ENCODE results near the gene MISP3. TPM values are rescaled to one million over a fixed set of nuclear protein-coding genes. Genes with fewer than 3 reads are reported as not detected.
A peak's percentile ranks its signal among the peaks of the same experiment; 100 is the strongest.

MISP3 gene
- total RNA-seq, 5 donors from 2014 or later (not counting 1 experiment from before 2014, with no cell fraction given) = 0.28 to 2.0 (median 1.1) TPM

- no peak overlapping the region for H3K27ac ChIP-seq (ENCODE audit: low read length)
- CTCF ChIA-PET = no interaction called here
- Mint-ChIP-seq H3K36me3 (peaks cover 10% of the 10 kb centered on the region), H3K27ac (peak overlapping the region; percentile 56 to 84), H3K27me3 (peaks cover 0 to 2% of the 10 kb centered on the region in 2 donors), H3K9me3 (peaks cover 0 to 7% (median 0%) of the 10 kb centered on the region in 3 donors), H3K4me3 (peak overlapping the region; percentile 72 to 84 (median 73)), H3K4me1 (peaks cover 15 to 23% (median 17%) of the 10 kb centered on the region in 3 donors)
- H3K36me3 ChIP-seq (ENCODE audit: control insufficient read depth in 2 of 2, extremely low read depth in 1 of 2, insufficient read depth in 1 of 2, low read length in 1 of 2) = peaks cover 6% of the 10 kb centered on the region in 2 donors
- WGBS (ENCODE audit: insufficient coverage) = 97% methylated on average over 26 of the region's 30 CpGs
- ATAC-seq (replicated peaks in 1 of 4) = no peak
- peaks cover 0 to 23% of the 10 kb centered on the region in 2 experiments for H3K4me1 ChIP-seq (ENCODE audit: control insufficient read depth in 1 of 2, extremely low read depth in 1 of 2, insufficient read depth in 2 of 2, low read length in 2 of 2)
- POLR2A ChIA-PET = interaction anchor here in 1 of 2 donors (0.8 kb wide), 1 partner anchor 16 kb away, joined by 3 read pairs; no protein-coding TSS in a partner anchor
- DNase-seq = no peak
- H3K27me3 ChIP-seq (replicated peaks in 1 of 2; ENCODE audit: control insufficient read depth in 2 of 2, extremely low read depth in 1 of 2, insufficient read depth in 2 of 2, low read length in 1 of 2) = no peaks in the 10 kb centered on the region
- peak overlapping the region in 1 of 2 donors; percentile 35 for H3K4me3 ChIP-seq (ENCODE audit: control insufficient read depth in 1 of 2, extremely low read depth in 1 of 2, low read length in 1 of 2)
- H3K9me3 ChIP-seq = no peaks in the 10 kb centered on the region
Observed at GRCh38 chr19:14088634-14089411, 16.2 kb downstream of the MISP3 start.

- Mint-ChIP-seq H3K36me3 (peaks cover 10% of the 10 kb centered on the region), H3K27ac (peak overlapping the region; percentile 56 to 84), H3K9me3 (peaks cover 0 to 7% (median 0%) of the 10 kb centered on the region in 3 donors), H3K4me1 (peaks cover 15 to 22% (median 17%) of the 10 kb centered on the region in 3 donors), H3K27me3 (peaks cover 0 to 2% of the 10 kb centered on the region in 2 donors), H3K4me3 (peak overlapping the region; percentile 72 to 84 (median 73))
- no peak for ATAC-seq (replicated peaks in 1 of 4)
- no peaks in the 10 kb centered on the region for H3K27me3 ChIP-seq (replicated peaks in 1 of 2; ENCODE audit: control insufficient read depth in 2 of 2, extremely low read depth in 1 of 2, insufficient read depth in 2 of 2, low read length in 1 of 2)
- ChIA-PET CTCF (no interaction called here), POLR2A (interaction anchor here in 1 of 2 donors (0.8 kb wide), 1 partner anchor 16 kb away, joined by 3 read pairs; no protein-coding TSS in a partner anchor)
- H3K27ac ChIP-seq (ENCODE audit: low read length) = no peak overlapping the region
- H3K36me3 ChIP-seq (ENCODE audit: control insufficient read depth in 2 of 2, extremely low read depth in 1 of 2, insufficient read depth in 1 of 2, low read length in 1 of 2) = peaks cover 6% of the 10 kb centered on the region in 2 donors
- peak in 4 of 35 experiments; percentile 12 to 56 (median 25) for DNase-seq
- WGBS (ENCODE audit: insufficient coverage) = 21% methylated on average over 14 of the region's 16 CpGs
- no peaks in the 10 kb centered on the region for H3K9me3 ChIP-seq
- H3K4me1 ChIP-seq (ENCODE audit: control insufficient read depth in 1 of 2, extremely low read depth in 1 of 2, insufficient read depth in 2 of 2, low read length in 2 of 2) = peaks cover 0 to 23% of the 10 kb centered on the region in 2 experiments
- peak overlapping the region in 1 of 2 donors; percentile 35 for H3K4me3 ChIP-seq (ENCODE audit: control insufficient read depth in 1 of 2, extremely low read depth in 1 of 2, low read length in 1 of 2)
Observed at GRCh38 chr19:14089412-14089661, 16.8 kb downstream of the MISP3 start.

GRCh38 chr19:14089662-14090508 lies 17.3 kb downstream of the MISP3 start:
- Histone ChIP-seq H3K36me3 (ENCODE audit: control insufficient read depth in 2 of 2, extremely low read depth in 1 of 2, insufficient read depth in 1 of 2, low read length in 1 of 2) (peaks cover 6% of the 10 kb centered on the region in 2 donors), H3K9me3 (no peaks in the 10 kb centered on the region), H3K4me3 (ENCODE audit: control insufficient read depth in 1 of 2, extremely low read depth in 1 of 2, low read length in 1 of 2) (peak overlapping the region; percentile 44 to 56), H3K27me3 (replicated peaks in 1 of 2; ENCODE audit: control insufficient read depth in 2 of 2, extremely low read depth in 1 of 2, insufficient read depth in 2 of 2, low read length in 1 of 2) (no peaks in the 10 kb centered on the region), H3K4me1 (ENCODE audit: control insufficient read depth in 1 of 2, extremely low read depth in 1 of 2, insufficient read depth in 2 of 2, low read length in 2 of 2) (peaks cover 0 to 23% of the 10 kb centered on the region in 2 experiments), H3K27ac (ENCODE audit: low read length) (no peak overlapping the region)
- peak overlapping the region; percentile 56 to 84 for H3K27ac Mint-ChIP-seq
- peaks cover 0 to 2% of the 10 kb centered on the region in 2 donors for H3K27me3 Mint-ChIP-seq
- H3K4me1 Mint-ChIP-seq = peaks cover 15 to 24% (median 17%) of the 10 kb centered on the region in 3 donors
- DNase-seq = peak in 23 of 35 experiments; percentile 20 to 73 (median 41)
- H3K9me3 Mint-ChIP-seq = peaks cover 0 to 7% (median 0%) of the 10 kb centered on the region in 3 donors
- WGBS (ENCODE audit: insufficient coverage) = under 1% methylated on average over 123 of the region's 142 CpGs
- ChIA-PET CTCF (interaction anchor here in 1 of 2 donors (0.6 kb wide), 1 partner anchor 46 kb away, joined by 3 read pairs; the partner anchor contains the start of gene ASF1B), POLR2A (no interaction called here)
- H3K4me3 Mint-ChIP-seq = peak overlapping the region; percentile 72 to 84 (median 79)
- ATAC-seq (replicated peaks in 1 of 4) = peak; percentile 10 to 21 (median 12)
- H3K36me3 Mint-ChIP-seq = peaks cover 10% of the 10 kb centered on the region

- WGBS (ENCODE audit: insufficient coverage) = no CpG with 5 or more reads among the region's 65 CpGs
Observed at GRCh38 chr19:14090509-14091080, 18.0 kb downstream of the MISP3 start, which contains the start of gene SAMD1. SAMD1 (minus strand) TSS chr19:14090751.

DNA sequence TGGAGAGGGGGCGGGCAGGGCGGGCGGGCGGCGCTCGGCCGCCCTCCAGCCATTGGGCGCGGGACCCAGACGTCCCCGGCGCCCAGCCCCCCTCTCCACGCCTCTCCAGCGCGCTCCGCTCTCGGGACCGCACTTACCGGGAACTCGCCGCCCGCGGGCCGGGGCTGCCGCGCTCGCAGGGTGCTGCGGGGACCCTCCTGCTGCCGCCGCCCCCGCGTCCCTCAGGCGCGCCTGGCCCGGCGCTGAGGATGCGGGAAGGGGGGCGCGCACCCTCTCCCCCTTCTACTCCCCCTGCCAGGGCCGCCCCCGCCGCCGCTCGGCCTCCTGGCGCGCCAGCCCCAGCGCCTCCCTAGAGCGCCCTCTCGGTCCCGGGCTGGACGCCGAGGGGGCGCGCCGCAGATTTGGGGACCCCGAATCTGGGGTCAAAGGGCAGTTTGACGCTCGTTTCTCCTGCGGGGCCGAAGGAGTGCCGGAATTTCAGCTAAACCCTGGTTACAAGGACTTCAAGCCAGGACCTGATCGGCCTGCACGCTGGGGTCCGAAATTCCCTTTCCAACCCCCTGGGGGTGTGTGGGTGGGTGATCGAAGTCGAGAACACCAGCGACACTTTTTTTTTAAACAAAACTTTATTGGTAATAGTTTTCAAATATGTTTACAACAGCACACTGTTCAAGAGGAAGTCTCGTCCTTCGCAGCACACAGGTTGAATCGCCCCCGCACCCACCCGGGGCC lies 18.7 kb downstream of the MISP3 start:
- Histone ChIP-seq H3K36me3 (ENCODE audit: control insufficient read depth in 2 of 2, extremely low read depth in 1 of 2, insufficient read depth in 1 of 2, low read length in 1 of 2) (peaks cover 6% of the 10 kb centered on the region in 2 donors), H3K4me3 (ENCODE audit: control insufficient read depth in 1 of 2, extremely low read depth in 1 of 2, low read length in 1 of 2) (peak overlapping the region; percentile 87 to 90), H3K4me1 (ENCODE audit: control insufficient read depth in 1 of 2, extremely low read depth in 1 of 2, insufficient read depth in 2 of 2, low read length in 2 of 2) (peaks cover 0 to 23% of the 10 kb centered on the region in 2 experiments), H3K9me3 (no peaks in the 10 kb centered on the region), H3K27ac (ENCODE audit: low read length) (peak overlapping the region; percentile 62), H3K27me3 (replicated peaks in 1 of 2; ENCODE audit: control insufficient read depth in 2 of 2, extremely low read depth in 1 of 2, insufficient read depth in 2 of 2, low read length in 1 of 2) (no peaks in the 10 kb centered on the region)
- peaks cover 0 to 7% (median 0%) of the 10 kb centered on the region in 3 donors for H3K9me3 Mint-ChIP-seq
- H3K4me3 Mint-ChIP-seq = peak overlapping the region; percentile 89 to 100 (median 99)
- ATAC-seq (replicated peaks in 1 of 4) (peak; percentile 60 to 68 (median 66)), DNase-seq (peak; percentile 38 to 76 (median 57))
- H3K27me3 Mint-ChIP-seq = peaks cover 0 to 2% of the 10 kb centered on the region in 2 donors
- H3K4me1 Mint-ChIP-seq = peaks cover 15 to 24% (median 17%) of the 10 kb centered on the region in 3 donors
- H3K27ac Mint-ChIP-seq = peak overlapping the region; percentile 100
- ChIA-PET POLR2A (no interaction called here), CTCF (interaction anchor here (0.5 to 1.5 kb wide), 2 partner anchors 19 to 45 kb away, joined by 3 read pairs; partner anchors contain the start of gene ASF1B (in 1 of the 2))
- H3K36me3 Mint-ChIP-seq = peaks cover 10% of the 10 kb centered on the region
- WGBS (ENCODE audit: insufficient coverage) = under 1% methylated on average over 42 of the region's 72 CpGs

More at GRCh38 chr19:14090509-14091080, 18.0 kb downstream of the MISP3 start, which contains the start of gene SAMD1:
- peak within 1 kb of the TSS; percentile 100 for H3K27ac Mint-ChIP-seq
- H3K4me1 ChIP-seq (ENCODE audit: control insufficient read depth in 1 of 2, extremely low read depth in 1 of 2, insufficient read depth in 2 of 2, low read length in 2 of 2) = peaks cover 0 to 23% of the 10 kb centered on the region in 2 experiments
- peak within 1 kb of the TSS; percentile 89 to 100 (median 99) for H3K4me3 Mint-ChIP-seq
- H3K4me1 Mint-ChIP-seq = peaks cover 15 to 24% (median 17%) of the 10 kb centered on the region in 3 donors
- POLR2A ChIA-PET = no interaction called here
- peaks cover 6% of the 10 kb centered on the region in 2 donors for H3K36me3 ChIP-seq (ENCODE audit: control insufficient read depth in 2 of 2, extremely low read depth in 1 of 2, insufficient read depth in 1 of 2, low read length in 1 of 2)
- H3K27ac ChIP-seq (ENCODE audit: low read length) = peak within 1 kb of the TSS; percentile 62
- peaks cover 10% of the 10 kb centered on the region for H3K36me3 Mint-ChIP-seq
- no peaks in the 10 kb centered on the region for H3K9me3 ChIP-seq
- H3K27me3 Mint-ChIP-seq = peaks cover 0 to 2% of the 10 kb centered on the region in 2 donors
- no peaks in the 10 kb centered on the region for H3K27me3 ChIP-seq (replicated peaks in 1 of 2; ENCODE audit: control insufficient read depth in 2 of 2, extremely low read depth in 1 of 2, insufficient read depth in 2 of 2, low read length in 1 of 2)
- peak; percentile 74 to 92 (median 84) for DNase-seq
- peak; percentile 64 to 74 (median 66) for ATAC-seq (replicated peaks in 1 of 4)
- peaks cover 0 to 7% (median 0%) of the 10 kb centered on the region in 3 donors for H3K9me3 Mint-ChIP-seq
- CTCF ChIA-PET = interaction anchor here in 1 of 2 donors (0.6 to 1.5 kb wide), 2 partner anchors 46 kb away, joined by 3 read pairs; partner anchors contain the start of gene ASF1B
- peak within 1 kb of the TSS; percentile 87 to 90 for H3K4me3 ChIP-seq (ENCODE audit: control insufficient read depth in 1 of 2, extremely low read depth in 1 of 2, low read length in 1 of 2)
